NCI-H526 treated with DMSO at 0.1 percent for 48 hours (cell line): ENCODE measurements around the gene SUPT3H.
"Not testable (repeated sequence)": the region's sequence is repeated elsewhere in the genome, so short reads cannot be mapped to it uniquely, and the experiment has no call there.

ENCODE experiments used
- DNase-seq: peaks from one replicate; lab custom pipeline; 2025; lab: John Stamatoyannopoulos, UW

SUPT3H gene

GRCh38 chr6:45323656-45324224, 54.0 kb downstream of the SUPT3H start:
- DNase-seq: no peak

- DNase-seq: no peak
Measured at GRCh38 chr6:45320349-45320748, 57.4 kb downstream of the SUPT3H start.

GRCh38 chr6:45314146-45314545, 63.6 kb downstream of the SUPT3H start:
- DNase-seq: no peak

- DNase-seq: no peak
Measured at GRCh38 chr6:45310118-45310788, 67.5 kb downstream of the SUPT3H start.

- DNase-seq: no peak
Measured at GRCh38 chr6:45305546-45305945, 72.2 kb downstream of the SUPT3H start.

GRCh38 chr6:45302832-45303231, 74.9 kb downstream of the SUPT3H start:
- DNase-seq: no peak

- no peak for DNase-seq
Measured at GRCh38 chr6:45301348-45302142, 76.2 kb downstream of the SUPT3H start.

- DNase-seq: no peak
Measured at GRCh38 chr6:45300736-45301135, 77.0 kb downstream of the SUPT3H start.

- no peak for DNase-seq
Measured at GRCh38 chr6:45299096-45299581, 78.6 kb downstream of the SUPT3H start.

- no peak for DNase-seq
Measured at GRCh38 chr6:45297320-45297719, 80.4 kb downstream of the SUPT3H start.

GRCh38 chr6:45294065-45294701, 83.6 kb downstream of the SUPT3H start:
- DNase-seq: not testable (repeated sequence)

GRCh38 chr6:45293306-45293705, 84.4 kb downstream of the SUPT3H start:
- no peak for DNase-seq

- no peak for DNase-seq
Measured at GRCh38 chr6:45289751-45290514, 87.8 kb downstream of the SUPT3H start.

- not testable (repeated sequence) for DNase-seq
Measured at GRCh38 chr6:45286707-45287106, 91.0 kb downstream of the SUPT3H start.

GRCh38 chr6:45278367-45278766, 99.4 kb downstream of the SUPT3H start:
- DNase-seq: no peak

GRCh38 chr6:45277741-45278140, 100.0 kb downstream of the SUPT3H start:
- not testable (repeated sequence) for DNase-seq

- DNase-seq: no peak
Measured at GRCh38 chr6:45275358-45275757, 102.4 kb downstream of the SUPT3H start.

- no peak for DNase-seq
Measured at GRCh38 chr6:45272626-45273025, 105.1 kb downstream of the SUPT3H start.

GRCh38 chr6:45265246-45265645, 112.5 kb downstream of the SUPT3H start:
- no peak for DNase-seq

- DNase-seq: no peak
Measured at GRCh38 chr6:45260696-45261095, 117.0 kb downstream of the SUPT3H start.
